HepG2 (cell line): ENCODE measurements around the gene TOPBP1. TPM values are rescaled to one million over a fixed set of nuclear protein-coding genes. Genes with fewer than 3 reads are reported as not detected.
"Not testable (repeated sequence)": the region's sequence is repeated elsewhere in the genome, so short reads cannot be mapped to it uniquely, and the experiment has no call there.

Experiments
- FOXA1 ChIP-seq, 2 experiments: fragments of 450-650 bp in 1 of 2; sonication (generic) in 1 of 2; formaldehyde crosslinking in 1 of 2; IDR thresholded peaks; 2 replicates each; pipeline versions ENCODE4 v1.4.0 to v1.6.1; 2016 to 2020; ENCODE audit warnings: missing genetic modification reagents in 1 of 2
- FOXK1 ChIP-seq: sonication (generic); formaldehyde crosslinking; IDR thresholded peaks from 2 replicates; pipeline ENCODE4 v1.4.0; 2020; ENCODE audit warnings: low read depth, missing genetic modification reagents, borderline replicate concordance
- GABPB1 ChIP-seq: IDR thresholded peaks from 2 replicates; pipeline ENCODE4 v1.6.1; 2016; ENCODE audit warnings: mild to moderate bottlenecking, missing genetic modification reagents, moderate library complexity, missing compliant biosample characterization
- GATAD2A ChIP-seq: IDR thresholded peaks from 2 replicates; pipeline ENCODE4 v1.6.1; 2016
- POGZ ChIP-seq: sonication (generic); formaldehyde crosslinking; IDR thresholded peaks from 2 replicates; pipeline ENCODE4 v1.4.0; 2020; ENCODE audit warnings: mild to moderate bottlenecking, missing genetic modification reagents
- SOX5 ChIP-seq: IDR thresholded peaks from 2 replicates; pipeline ENCODE4 v1.6.1; 2016; ENCODE audit warnings: borderline replicate concordance
- SP5 ChIP-seq: IDR thresholded peaks from 2 replicates; pipeline ENCODE4 v1.6.1; 2016; ENCODE audit warnings: low read depth, borderline replicate concordance
- ZBTB38 ChIP-seq: sonication (generic); formaldehyde crosslinking; IDR thresholded peaks from 2 replicates; pipeline ENCODE4 v1.5.1; 2020; ENCODE audit warnings: mild to moderate bottlenecking, missing genetic modification reagents
- ZBTB40 ChIP-seq, 2 experiments: fragments of 450-650 bp in 1 of 2; sonication (generic) in 1 of 2; formaldehyde crosslinking in 1 of 2; IDR thresholded peaks; 2 replicates each; pipeline versions ENCODE4 v1.6.1 to v1.8.0; 2016 to 2022; ENCODE audit warnings: antibody characterized with exemption in 1 of 2, mild to moderate bottlenecking in 1 of 2, missing genetic modification reagents in 1 of 2
- ZBTB7B ChIP-seq: sonication (generic); formaldehyde crosslinking; IDR thresholded peaks from 2 replicates; pipeline ENCODE4 v1.4.0; 2020; ENCODE audit warnings: missing genetic modification reagents
- ZNF280B ChIP-seq: sonication (generic); formaldehyde crosslinking; IDR thresholded peaks from 2 replicates; pipeline ENCODE4 v1.5.0; 2020; ENCODE audit warnings: missing genetic modification reagents, mild to moderate bottlenecking, borderline replicate concordance
- polyA plus RNA-seq, 8 experiments: library from polyadenylated mRNA; depleted of rRNA in 3 of 8; stranded (reverse) in 7 of 8; unstranded in 1 of 8; fragments of >200 nt; fragmentation: Illumina TruSeq in 4 of 8; extraction: Trizol in 4 of 8; gene quantifications; 2 replicates each; pipeline versions ENCODE4 v1.2.1 to v1.2.3, GENCODE V29; 2011 to 2016; ENCODE audit warnings: low read depth in 4 of 8, missing spikeins in 1 of 8, mixed read lengths in 1 of 8; ENCODE audit not compliant: insufficient read depth in 1 of 8
- total RNA-seq, 5 experiments: library from RNA; depleted of rRNA; stranded (reverse); fragments of >200 nt; fragmentation: Illumina TruSeq; extraction: Trizol; gene quantifications; 2 replicates each; pipeline ENCODE4 v1.2.3, GENCODE V29; 2016; ENCODE audit warnings: low read depth in 1 of 5

TOPBP1 gene
- total and polyA plus RNA-seq, 2 of the 13 experiments (the other 11 are each of a cell fraction or from before 2014, with no cell fraction given), result 24.3 to 42.9 TPM

DNA sequence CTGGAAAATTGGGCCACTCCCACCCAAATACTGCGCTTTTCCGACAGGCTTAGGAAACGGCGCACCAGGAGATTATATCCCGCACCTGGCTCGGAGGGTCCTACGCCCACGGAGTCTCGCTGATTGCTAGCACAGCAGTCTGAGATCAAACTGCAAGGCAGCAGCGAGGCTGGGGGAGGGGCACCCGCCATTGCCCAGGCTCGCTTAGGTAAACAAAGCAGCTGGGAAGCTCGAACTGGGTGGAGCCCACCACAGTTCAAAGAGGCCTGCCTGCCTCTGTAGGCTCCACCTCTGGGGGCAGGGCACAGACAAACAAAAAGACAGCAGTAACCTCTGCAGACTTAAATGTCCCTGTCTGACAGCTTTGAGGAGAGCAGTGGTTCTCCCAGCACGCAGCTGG lies 110.2 kb downstream of the TOPBP1 start (continued):
- not testable (repeated sequence) for TF ChIP-seq ZBTB40, FOXA1 (IDR thresholded peaks at IDR 0.05)
- TF ChIP-seq ZBTB40 (CRISPR knock-in tag; IDR thresholded peaks at IDR 0.05) (0 out of 2 replicates have a peak, but pooled peaks have one; percentile 43), GABPB1 (CRISPR knock-in tag) (0 out of 2 replicates have a peak, but pooled peaks have one; percentile 15), GATAD2A (CRISPR knock-in tag) (0 out of 2 replicates have a peak, but pooled peaks have one; percentile 31), SOX5 (CRISPR knock-in tag) (peak; percentile 17; the same call in 1 of the 2 replicates), ZNF280B (CRISPR knock-in tag) (0 out of 2 replicates have a peak, but pooled peaks have one; percentile 30), ZBTB7B (CRISPR knock-in tag) (0 out of 2 replicates have a peak, but pooled peaks have one; percentile 28), ZBTB38 (peak; percentile 38; the same call in 1 of the 2 replicates), FOXK1 (CRISPR knock-in tag) (0 out of 2 replicates have a peak, but pooled peaks have one; percentile 32), FOXA1 (CRISPR knock-in tag; IDR thresholded peaks at IDR 0.05) (peak; percentile 88), POGZ (CRISPR knock-in tag) (peak; percentile 38; the same call in 1 of the 2 replicates), SP5 (peak; percentile 80)
- TF ChIP-seq, all 625 proteins: peak for 35; not testable (repeated sequence) for 590
